ENCODE data around the gene HPS5.
A peak's percentile ranks its signal among the peaks of the same experiment; 100 is the strongest.
"Not testable (repeated sequence)": the region's sequence is repeated elsewhere in the genome, so short reads cannot be mapped to it uniquely, and the experiment has no call there.

The HPS5 gene, protein sequence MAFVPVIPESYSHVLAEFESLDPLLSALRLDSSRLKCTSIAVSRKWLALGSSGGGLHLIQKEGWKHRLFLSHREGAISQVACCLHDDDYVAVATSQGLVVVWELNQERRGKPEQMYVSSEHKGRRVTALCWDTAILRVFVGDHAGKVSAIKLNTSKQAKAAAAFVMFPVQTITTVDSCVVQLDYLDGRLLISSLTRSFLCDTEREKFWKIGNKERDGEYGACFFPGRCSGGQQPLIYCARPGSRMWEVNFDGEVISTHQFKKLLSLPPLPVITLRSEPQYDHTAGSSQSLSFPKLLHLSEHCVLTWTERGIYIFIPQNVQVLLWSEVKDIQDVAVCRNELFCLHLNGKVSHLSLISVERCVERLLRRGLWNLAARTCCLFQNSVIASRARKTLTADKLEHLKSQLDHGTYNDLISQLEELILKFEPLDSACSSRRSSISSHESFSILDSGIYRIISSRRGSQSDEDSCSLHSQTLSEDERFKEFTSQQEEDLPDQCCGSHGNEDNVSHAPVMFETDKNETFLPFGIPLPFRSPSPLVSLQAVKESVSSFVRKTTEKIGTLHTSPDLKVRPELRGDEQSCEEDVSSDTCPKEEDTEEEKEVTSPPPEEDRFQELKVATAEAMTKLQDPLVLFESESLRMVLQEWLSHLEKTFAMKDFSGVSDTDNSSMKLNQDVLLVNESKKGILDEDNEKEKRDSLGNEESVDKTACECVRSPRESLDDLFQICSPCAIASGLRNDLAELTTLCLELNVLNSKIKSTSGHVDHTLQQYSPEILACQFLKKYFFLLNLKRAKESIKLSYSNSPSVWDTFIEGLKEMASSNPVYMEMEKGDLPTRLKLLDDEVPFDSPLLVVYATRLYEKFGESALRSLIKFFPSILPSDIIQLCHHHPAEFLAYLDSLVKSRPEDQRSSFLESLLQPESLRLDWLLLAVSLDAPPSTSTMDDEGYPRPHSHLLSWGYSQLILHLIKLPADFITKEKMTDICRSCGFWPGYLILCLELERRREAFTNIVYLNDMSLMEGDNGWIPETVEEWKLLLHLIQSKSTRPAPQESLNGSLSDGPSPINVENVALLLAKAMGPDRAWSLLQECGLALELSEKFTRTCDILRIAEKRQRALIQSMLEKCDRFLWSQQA

DNA sequence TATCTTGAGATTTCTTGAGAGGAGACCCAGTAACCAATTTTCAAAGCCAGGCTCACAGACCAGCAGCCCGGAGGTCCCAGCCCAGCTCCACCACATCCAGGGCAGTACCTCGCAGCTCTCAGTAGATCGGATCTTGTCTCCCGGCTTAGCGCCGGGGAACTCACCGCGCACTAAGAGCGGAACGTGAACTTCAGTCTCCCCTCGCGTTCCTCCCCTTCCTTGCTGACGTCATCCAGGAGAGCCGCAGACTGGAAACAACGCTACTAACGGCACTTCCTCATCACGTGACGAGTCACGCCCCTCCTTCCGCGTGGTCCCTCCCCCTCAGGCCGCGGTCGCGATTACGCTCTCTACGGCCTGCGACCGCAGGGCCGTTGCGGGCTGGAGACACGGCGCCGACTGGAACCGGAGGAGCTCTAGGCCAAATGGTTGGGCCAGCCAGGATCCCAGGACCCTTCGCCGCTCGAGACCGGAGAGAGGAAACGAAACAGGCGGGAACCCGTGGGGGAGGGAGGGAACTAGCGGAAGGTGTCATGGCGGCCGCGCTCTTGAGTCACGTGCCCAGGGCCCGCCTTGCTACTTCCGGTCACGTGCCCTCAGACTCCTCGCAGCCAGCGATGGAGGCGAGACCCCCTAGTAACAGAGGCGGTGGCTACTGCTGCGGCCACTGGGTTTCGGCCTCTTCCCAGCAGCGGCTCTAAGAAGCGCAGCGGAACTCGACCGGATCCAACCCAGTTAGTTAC is at the start of gene HPS5, which contains the start of gene GTF2H1:
Gene HPS5 (minus strand): TSS at position 172 of the 743 bp plus-strand sequence. CDS start 4,282 bp downstream, outside the sequence.
Gene GTF2H1 (plus strand): TSS at position 599 of the 743 bp plus-strand sequence. CDS start 10,508 bp downstream, outside the sequence.
- DNase-seq: peak; percentile 98

DNA sequence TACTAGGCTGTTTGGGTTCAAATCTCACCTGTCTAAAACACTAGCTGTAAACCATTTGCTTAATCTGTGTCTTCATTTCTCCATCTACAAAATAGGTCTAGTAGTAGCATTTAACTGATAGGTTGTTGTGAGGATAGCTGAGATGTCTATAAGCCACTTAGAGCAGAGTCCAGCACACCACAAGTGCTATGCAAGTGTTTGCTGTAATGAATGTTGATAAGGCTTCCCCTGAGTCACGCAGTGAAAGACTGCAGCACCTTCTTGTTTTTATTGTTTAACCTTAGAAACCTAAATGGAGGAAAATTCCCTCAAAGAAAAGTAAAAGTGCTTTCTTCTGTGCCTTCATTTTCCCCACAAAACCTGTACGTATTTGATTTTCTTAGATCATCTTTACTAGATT is 49.3 kb upstream of the HPS5 start:
- DNase-seq: no peak

DNA sequence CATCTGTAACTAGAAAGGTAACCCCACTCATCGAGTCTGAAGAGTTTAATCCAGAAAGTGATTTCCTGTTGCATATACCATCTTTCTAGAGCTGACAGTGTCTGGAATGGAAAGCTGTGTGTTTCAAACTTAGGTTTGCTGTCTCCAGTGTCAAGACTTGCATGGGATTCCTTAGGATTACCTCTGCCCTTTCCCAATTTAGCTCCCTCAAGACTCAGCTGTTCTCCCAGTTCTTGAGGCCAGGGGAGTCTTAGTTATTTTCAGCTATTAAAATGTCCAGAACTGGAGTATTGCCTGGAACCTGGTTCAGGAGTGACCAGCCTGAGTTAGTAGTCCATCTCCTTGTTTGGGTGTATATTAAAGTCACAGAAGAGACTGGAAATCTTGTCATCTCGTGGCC is 47.5 kb upstream of the HPS5 start:
- DNase-seq: no peak

- DNase-seq: no peak
These were observed 46.3 kb upstream of the HPS5 start for GRCh38 chr11:18368221-18368620.

GRCh38 chr11:18367431-18367830 is 45.5 kb upstream of the HPS5 start:
- no peak for DNase-seq

DNA sequence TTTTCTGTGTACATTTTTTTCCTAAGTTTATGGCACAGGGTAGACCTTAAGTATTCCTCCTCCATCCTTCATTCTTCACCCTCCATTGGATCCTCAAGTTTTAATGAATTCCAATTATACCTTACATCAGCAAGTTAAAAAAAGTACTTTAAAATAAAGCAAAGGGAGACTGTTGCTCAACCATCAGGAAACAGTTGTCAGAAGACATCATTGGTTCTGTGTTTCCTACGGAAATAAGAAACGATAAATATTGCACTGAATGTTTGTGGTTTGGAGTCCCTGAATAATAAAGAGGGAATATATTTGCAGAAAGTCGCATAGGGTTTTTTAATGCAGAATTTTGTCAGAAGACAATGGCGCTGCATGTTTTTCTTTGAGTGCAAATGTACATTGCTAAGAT is 44.3 kb upstream of the HPS5 start:
- DNase-seq: no peak

- no peak for DNase-seq
These were observed 43.8 kb upstream of the HPS5 start for GRCh38 chr11:18365741-18366140.

GRCh38 chr11:18364495-18365073 is 42.6 kb upstream of the HPS5 start:
- DNase-seq: no peak

GRCh38 chr11:18361154-18361553 is 39.2 kb upstream of the HPS5 start:
- peak; percentile 57 for DNase-seq

DNA sequence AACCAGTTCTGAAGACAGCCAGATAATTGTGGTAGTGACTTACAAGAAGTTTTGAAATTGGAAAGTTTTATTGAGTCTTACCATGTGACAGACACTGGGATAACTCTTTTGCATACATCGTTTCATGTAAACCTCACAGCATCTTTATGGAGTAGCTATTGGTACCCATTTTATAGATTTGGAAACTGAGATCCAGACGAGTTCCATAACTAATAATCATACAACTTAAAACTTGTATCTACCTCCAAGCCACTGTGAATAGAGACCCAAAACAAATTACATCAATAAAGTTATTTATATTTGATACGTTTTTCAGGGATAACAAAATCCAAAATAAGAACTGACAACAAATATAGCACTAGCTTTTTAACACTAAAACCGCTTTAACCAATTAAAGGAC is 36.7 kb upstream of the HPS5 start:
- DNase-seq: no peak

GRCh38 chr11:18352581-18352980 is 30.6 kb upstream of the HPS5 start:
- DNase-seq: no peak

- DNase-seq: no peak
These were observed 25.7 kb upstream of the HPS5 start for GRCh38 chr11:18347471-18348125.

GRCh38 chr11:18332891-18333290 is 11.0 kb upstream of the HPS5 start:
- DNase-seq: no peak

- no peak for DNase-seq
These were observed 10.4 kb upstream of the HPS5 start for GRCh38 chr11:18332302-18332701.

- no peak for DNase-seq
These were observed 9.0 kb upstream of the HPS5 start for GRCh38 chr11:18330921-18331320.

- DNase-seq: no peak
These were observed 7.4 kb upstream of the HPS5 start for GRCh38 chr11:18329196-18329870.

- no peak for DNase-seq
These were observed 2.4 kb upstream of the HPS5 start for GRCh38 chr11:18324381-18324780.

- not testable (repeated sequence) for DNase-seq
These were observed 1.9 kb upstream of the HPS5 start for GRCh38 chr11:18323881-18324280.

- no peak for DNase-seq
These were observed 1.1 kb upstream of the HPS5 start for GRCh38 chr11:18322818-18323570.

DNA sequence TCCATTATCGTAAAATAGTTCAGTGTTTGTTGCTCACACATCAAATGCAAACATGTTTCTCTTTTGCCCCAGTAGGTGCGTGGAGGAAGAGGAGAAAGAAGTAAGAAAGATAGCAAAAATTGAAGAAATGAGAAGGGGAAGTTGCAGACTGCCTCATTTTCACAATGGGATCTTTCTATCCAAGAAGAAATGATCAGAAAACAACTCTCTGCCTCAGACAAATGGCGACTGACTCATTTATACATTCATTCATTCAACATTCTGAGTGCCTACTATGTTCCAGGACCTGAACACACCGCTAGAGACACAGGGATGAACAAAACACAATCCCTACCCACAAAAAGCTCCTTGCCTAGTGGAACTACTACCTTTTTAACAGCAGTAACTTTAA is 367 bp downstream of the HPS5 start:
- DNase-seq: no peak

All from islet precursor cell (in vitro differentiated cells).